K562 (cell line): ENCODE data around the gene SPEF1. TPM values are rescaled to one million over a fixed set of nuclear protein-coding genes. Genes with fewer than 3 reads are reported as not detected.

Experiments used
- ATAC-seq: fragments of 200-7000 bp; cut with Tn5 transposase; 3 replicates; pipeline ENCODE4 v1.9.1; 2020; ENCODE audit warnings: moderate library complexity
- BruUV-seq: library from RNA; stranded (reverse); fragments of 400-500 nt; replicated peaks from 2 replicates; lab custom pipeline; 2021; lab: Mats Ljungman, UMichigan
- CTCF ChIA-PET: fragments of 300-600 bp; formaldehyde crosslinking; extraction: SDS; loops from one replicate; lab custom pipeline; 2021; ENCODE audit warnings: low intra/inter-chr PET ratio; lab: Yijun Ruan, JAX
- POLR2A ChIA-PET: fragments of 300-600, 350-650 bp; sonication (Branson Sonifier 250); formaldehyde crosslinking; extraction: SDS; loops from one replicate; lab custom pipeline; 2021; ENCODE audit warnings: antibody characterized with exemption, inconsistent platforms; lab: Yijun Ruan, JAX
- DNase-seq, 4 experiments: peaks; one replicate each; pipeline versions ENCODE4 v3.0.0 to v3.0.0-alpha.2; 2011 to 2018; ENCODE audit warnings: low spot score in 3 of 4, mixed read lengths in 3 of 4; ENCODE audit errors: extremely low read depth in 1 of 4
- FAIRE-seq: peaks from 2 replicates; lab custom pipeline; 2011; peaks lifted over from hg19 to GRCh38; lab: Jason Lieb, UNC
- H2AFZ ChIP-seq: 2 replicates; pipeline ENCODE4 v1.6.0; 2011; ENCODE audit warnings: low read depth, low read length, control low read depth, inconsistent platforms
- H3K27ac ChIP-seq: fragments of 200-600 bp; 3 replicates; pipeline ENCODE4 v1.8.0; 2011; ENCODE audit warnings: low read depth, mild to moderate bottlenecking, control low read depth, inconsistent platforms, low read length, moderate library complexity, mixed read lengths; ENCODE audit errors: extremely low read depth
- H3K27me3 ChIP-seq, 2 experiments: fragments of 300-600 bp in 1 of 2; 2 replicates in 1 of 2; 3 replicates in 1 of 2; pipeline versions ENCODE4 v1.6.0 to v1.8.0; 2011; ENCODE audit warnings: inconsistent platforms in 2 of 2, low read length in 2 of 2, mild to moderate bottlenecking in 1 of 2, mixed read lengths in 1 of 2, moderate library complexity in 1 of 2; ENCODE audit not compliant: control insufficient read depth in 2 of 2, insufficient read depth in 2 of 2
- H3K36me3 ChIP-seq: fragments of 300-600 bp; 3 replicates; pipeline ENCODE4 v1.8.0; 2011; ENCODE audit warnings: mild to moderate bottlenecking, low read length, inconsistent platforms; ENCODE audit not compliant: control insufficient read depth, insufficient read depth
- H3K4me1 ChIP-seq, 2 experiments: fragments of 200-600 bp in 1 of 2; replicated peaks in 1 of 2; 2 replicates in 1 of 2; 3 replicates in 1 of 2; pipeline versions ENCODE4 v1.5.1 to v1.8.0; 2011; ENCODE audit warnings: inconsistent platforms in 2 of 2, low read length in 2 of 2, mild to moderate bottlenecking in 1 of 2, mixed read lengths in 1 of 2, moderate library complexity in 1 of 2; ENCODE audit not compliant: control insufficient read depth in 2 of 2, insufficient read depth in 2 of 2
- H3K4me2 ChIP-seq: 2 replicates; pipeline ENCODE4 v1.6.1; 2011; ENCODE audit warnings: low read length, control low read depth, inconsistent platforms, mixed read lengths; ENCODE audit not compliant: insufficient read depth
- H3K4me3 ChIP-seq: fragments of 200-600 bp; sonication (generic), shearing (Covaris generic); 2 replicates; pipeline ENCODE4 v1.5.1; 2016; ENCODE audit warnings: control low read depth, inconsistent platforms
- H3K79me2 ChIP-seq: fragments of 200-600 bp; 3 replicates; pipeline ENCODE4 v1.8.0; 2011; ENCODE audit warnings: low read length, inconsistent platforms; ENCODE audit not compliant: control insufficient read depth, insufficient read depth
- H3K9ac ChIP-seq, 2 experiments: 2 replicates each; pipeline versions ENCODE4 v1.6.0 to v1.6.1; 2011; ENCODE audit warnings: low read depth in 2 of 2, low read length in 2 of 2, control low read depth in 1 of 2, inconsistent platforms in 1 of 2, mild to moderate bottlenecking in 1 of 2, mixed read lengths in 1 of 2; ENCODE audit not compliant: insufficient read depth in 1 of 2
- H3K9me1 ChIP-seq: one replicate; pipeline ENCODE4 v1.6.0; 2011; ENCODE audit warnings: inconsistent platforms, mild to moderate bottlenecking, low read length, moderate library complexity; ENCODE audit not compliant: control insufficient read depth, insufficient read depth
- H3K9me3 ChIP-seq: replicated peaks from 2 replicates; pipeline ENCODE4 v1.5.1; 2011; ENCODE audit warnings: low read depth, low read length, inconsistent platforms; ENCODE audit not compliant: control insufficient read depth, insufficient read depth
- H4K20me1 ChIP-seq: replicated peaks from 2 replicates; pipeline ENCODE4 v1.6.1; 2011; ENCODE audit warnings: low read length, inconsistent platforms, mixed read lengths; ENCODE audit not compliant: control insufficient read depth, insufficient read depth
- BRCA1 ChIP-seq, 2 experiments: fragments of 450-650 bp in 1 of 2; sonication (generic) in 1 of 2; formaldehyde crosslinking in 1 of 2; IDR thresholded peaks; 2 replicates each; pipeline versions ENCODE4 v1.5.0 to v1.6.1; 2017 to 2020; ENCODE audit warnings: mild to moderate bottlenecking in 1 of 2, missing genetic modification reagents in 1 of 2
- CHD2 ChIP-seq: IDR thresholded peaks from 2 replicates; pipeline ENCODE4 v1.6.1; 2011; ENCODE audit warnings: low read depth, low read length
- MYNN ChIP-seq, 2 experiments: sonication (generic); formaldehyde crosslinking in 1 of 2; IDR thresholded peaks; 2 replicates each; pipeline versions ENCODE4 v1.5.0 to v1.6.1; 2016 to 2020; ENCODE audit warnings: antibody characterized with exemption in 1 of 2, missing genetic modification reagents in 1 of 2
- RBBP5 ChIP-seq: fragments of 200-600 bp; sonication (generic); IDR thresholded peaks from 2 replicates; pipeline ENCODE4 v1.6.1; 2012; ENCODE audit warnings: borderline replicate concordance, mild to moderate bottlenecking, low read length, control low read depth, inconsistent platforms; ENCODE audit not compliant: insufficient read depth, poor library complexity, severe bottlenecking
- ZNF212 ChIP-seq: fragments of 450-650 bp; formaldehyde crosslinking; IDR thresholded peaks from 2 replicates; pipeline ENCODE4 v1.4.0; 2020; ENCODE audit warnings: mild to moderate bottlenecking
- WGBS: fragments of 100-300 bp; shearing (Covaris generic); methylation state at CpG from one replicate; pipeline ENCODE4 v1.1.6; 2016; ENCODE audit warnings: low coverage, mixed read lengths; ENCODE audit not compliant: insufficient coverage; ENCODE audit errors: missing lambda C conversion rate; 5-methylcytosine and 5-hydroxymethylcytosine counted together
- in situ Hi-C: fragments of 300-500 bp; cut with MboI; formaldehyde crosslinking; loops from 4 replicates; pipeline ENCODE4 v1.15.0; 2018; ENCODE audit warnings: inconsistent platforms, mixed read lengths
- intact Hi-C: fragments of 100-400 bp; cut with micrococcal nuclease; formaldehyde crosslinking; loops from 2 replicates; pipeline ENCODE4 v1.14.2; 2022
- polyA plus RNA-seq, 8 experiments: library from polyadenylated mRNA; depleted of rRNA in 4 of 8; stranded (reverse) in 5 of 8; unstranded in 3 of 8; fragments of >200 nt; fragmentation: Nextera tagmentation in 2 of 8; fragmentation: Illumina TruSeq in 1 of 8; extraction: Ambion mirVana in 2 of 8; extraction: Trizol in 1 of 8; gene quantifications; 2 replicates each; pipeline versions ENCODE4 v1.2.1 to v1.2.3, GENCODE V29; 2011 to 2014; ENCODE audit warnings: inconsistent platforms in 1 of 8, missing spikeins in 1 of 8
- total RNA-seq, 7 experiments: library from RNA; depleted of rRNA in 6 of 7; stranded (reverse); fragments of >200 nt in 6 of 7; fragmentation: Illumina TruSeq in 2 of 7; extraction: Trizol in 2 of 7; gene quantifications; 2 replicates each; pipeline versions ENCODE4 v1.2.1 to v1.2.3, GENCODE V29; 2011 to 2021; ENCODE audit warnings: low replicate concordance in 1 of 7
- TF ChIP-seq, protein P1 (sequence below): fragments of 200-600 bp; sonication (generic); IDR thresholded peaks from one replicate; pipeline ENCODE4 v1.6.1; 2012; ENCODE audit warnings: mild to moderate bottlenecking, low read depth, low read length, inconsistent platforms
- TF ChIP-seq, protein P2 (sequence below): fragments of 250-450 bp; sonication (Bioruptor Pico); IDR thresholded peaks from 2 replicates; pipeline ENCODE4 v1.5.0; 2020; ENCODE audit warnings: mild to moderate bottlenecking, borderline replicate concordance

The SPEF1 gene
- total and polyA plus RNA-seq, 9 of the 15 experiments (the other 6 are each of a cell fraction or from before 2014, with no cell fraction given) = not detected

DNA sequence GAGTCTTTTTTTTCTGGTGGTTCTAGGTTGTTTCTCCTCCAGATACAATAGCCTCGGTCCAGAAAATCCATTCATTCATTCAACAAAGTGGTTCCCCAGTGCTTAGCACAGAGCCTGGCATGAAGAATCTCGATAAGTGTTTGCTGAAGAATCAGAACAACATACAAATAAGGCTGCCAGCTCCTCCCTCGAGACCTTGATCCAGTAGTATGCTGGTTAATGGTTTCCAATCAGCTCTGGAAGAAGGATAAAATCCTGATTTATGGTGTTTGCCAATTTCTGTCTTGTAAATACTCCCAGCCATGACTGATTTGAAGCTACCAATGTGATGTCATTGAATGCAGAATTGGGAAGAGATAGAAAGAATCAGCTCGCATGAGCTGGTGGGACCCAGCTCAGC is 45.5 kb downstream of the SPEF1 start:
- Histone ChIP-seq H3K27me3 (peaks cover 0 to 5% of the 10 kb centered on the region in 2 experiments; a peak in 1 of 5 replicates), H3K9ac (no peak overlapping the region), H3K4me1 (peaks cover 3 to 29% of the 10 kb centered on the region in 2 experiments; a peak in 3 of 5 replicates), H3K4me2 (no peak overlapping the region), H3K9me1 (no peaks in the 10 kb centered on the region), H3K9me3 (no peaks in the 10 kb centered on the region), H4K20me1 (no peaks in the 10 kb centered on the region), H3K79me2 (no peaks in the 10 kb centered on the region), H3K4me3 (no peak overlapping the region), H3K36me3 (no peaks in the 10 kb centered on the region), H3K27ac (no peak overlapping the region), H2AFZ (no peak overlapping the region)
- FAIRE-seq (no peak), ATAC-seq (no peak), DNase-seq (no peak)
- WGBS = 20% methylated on average over 4 of the region's 4 CpGs
- CTCF ChIA-PET = no interaction called here
- intact Hi-C loops = no loop called here
- POLR2A ChIA-PET = no interaction called here
- in situ Hi-C loops = no loop called here
- no TSS peak for BruUV-seq
- no peak for TF ChIP-seq CHD2
- TF ChIP-seq, protein P1, sequence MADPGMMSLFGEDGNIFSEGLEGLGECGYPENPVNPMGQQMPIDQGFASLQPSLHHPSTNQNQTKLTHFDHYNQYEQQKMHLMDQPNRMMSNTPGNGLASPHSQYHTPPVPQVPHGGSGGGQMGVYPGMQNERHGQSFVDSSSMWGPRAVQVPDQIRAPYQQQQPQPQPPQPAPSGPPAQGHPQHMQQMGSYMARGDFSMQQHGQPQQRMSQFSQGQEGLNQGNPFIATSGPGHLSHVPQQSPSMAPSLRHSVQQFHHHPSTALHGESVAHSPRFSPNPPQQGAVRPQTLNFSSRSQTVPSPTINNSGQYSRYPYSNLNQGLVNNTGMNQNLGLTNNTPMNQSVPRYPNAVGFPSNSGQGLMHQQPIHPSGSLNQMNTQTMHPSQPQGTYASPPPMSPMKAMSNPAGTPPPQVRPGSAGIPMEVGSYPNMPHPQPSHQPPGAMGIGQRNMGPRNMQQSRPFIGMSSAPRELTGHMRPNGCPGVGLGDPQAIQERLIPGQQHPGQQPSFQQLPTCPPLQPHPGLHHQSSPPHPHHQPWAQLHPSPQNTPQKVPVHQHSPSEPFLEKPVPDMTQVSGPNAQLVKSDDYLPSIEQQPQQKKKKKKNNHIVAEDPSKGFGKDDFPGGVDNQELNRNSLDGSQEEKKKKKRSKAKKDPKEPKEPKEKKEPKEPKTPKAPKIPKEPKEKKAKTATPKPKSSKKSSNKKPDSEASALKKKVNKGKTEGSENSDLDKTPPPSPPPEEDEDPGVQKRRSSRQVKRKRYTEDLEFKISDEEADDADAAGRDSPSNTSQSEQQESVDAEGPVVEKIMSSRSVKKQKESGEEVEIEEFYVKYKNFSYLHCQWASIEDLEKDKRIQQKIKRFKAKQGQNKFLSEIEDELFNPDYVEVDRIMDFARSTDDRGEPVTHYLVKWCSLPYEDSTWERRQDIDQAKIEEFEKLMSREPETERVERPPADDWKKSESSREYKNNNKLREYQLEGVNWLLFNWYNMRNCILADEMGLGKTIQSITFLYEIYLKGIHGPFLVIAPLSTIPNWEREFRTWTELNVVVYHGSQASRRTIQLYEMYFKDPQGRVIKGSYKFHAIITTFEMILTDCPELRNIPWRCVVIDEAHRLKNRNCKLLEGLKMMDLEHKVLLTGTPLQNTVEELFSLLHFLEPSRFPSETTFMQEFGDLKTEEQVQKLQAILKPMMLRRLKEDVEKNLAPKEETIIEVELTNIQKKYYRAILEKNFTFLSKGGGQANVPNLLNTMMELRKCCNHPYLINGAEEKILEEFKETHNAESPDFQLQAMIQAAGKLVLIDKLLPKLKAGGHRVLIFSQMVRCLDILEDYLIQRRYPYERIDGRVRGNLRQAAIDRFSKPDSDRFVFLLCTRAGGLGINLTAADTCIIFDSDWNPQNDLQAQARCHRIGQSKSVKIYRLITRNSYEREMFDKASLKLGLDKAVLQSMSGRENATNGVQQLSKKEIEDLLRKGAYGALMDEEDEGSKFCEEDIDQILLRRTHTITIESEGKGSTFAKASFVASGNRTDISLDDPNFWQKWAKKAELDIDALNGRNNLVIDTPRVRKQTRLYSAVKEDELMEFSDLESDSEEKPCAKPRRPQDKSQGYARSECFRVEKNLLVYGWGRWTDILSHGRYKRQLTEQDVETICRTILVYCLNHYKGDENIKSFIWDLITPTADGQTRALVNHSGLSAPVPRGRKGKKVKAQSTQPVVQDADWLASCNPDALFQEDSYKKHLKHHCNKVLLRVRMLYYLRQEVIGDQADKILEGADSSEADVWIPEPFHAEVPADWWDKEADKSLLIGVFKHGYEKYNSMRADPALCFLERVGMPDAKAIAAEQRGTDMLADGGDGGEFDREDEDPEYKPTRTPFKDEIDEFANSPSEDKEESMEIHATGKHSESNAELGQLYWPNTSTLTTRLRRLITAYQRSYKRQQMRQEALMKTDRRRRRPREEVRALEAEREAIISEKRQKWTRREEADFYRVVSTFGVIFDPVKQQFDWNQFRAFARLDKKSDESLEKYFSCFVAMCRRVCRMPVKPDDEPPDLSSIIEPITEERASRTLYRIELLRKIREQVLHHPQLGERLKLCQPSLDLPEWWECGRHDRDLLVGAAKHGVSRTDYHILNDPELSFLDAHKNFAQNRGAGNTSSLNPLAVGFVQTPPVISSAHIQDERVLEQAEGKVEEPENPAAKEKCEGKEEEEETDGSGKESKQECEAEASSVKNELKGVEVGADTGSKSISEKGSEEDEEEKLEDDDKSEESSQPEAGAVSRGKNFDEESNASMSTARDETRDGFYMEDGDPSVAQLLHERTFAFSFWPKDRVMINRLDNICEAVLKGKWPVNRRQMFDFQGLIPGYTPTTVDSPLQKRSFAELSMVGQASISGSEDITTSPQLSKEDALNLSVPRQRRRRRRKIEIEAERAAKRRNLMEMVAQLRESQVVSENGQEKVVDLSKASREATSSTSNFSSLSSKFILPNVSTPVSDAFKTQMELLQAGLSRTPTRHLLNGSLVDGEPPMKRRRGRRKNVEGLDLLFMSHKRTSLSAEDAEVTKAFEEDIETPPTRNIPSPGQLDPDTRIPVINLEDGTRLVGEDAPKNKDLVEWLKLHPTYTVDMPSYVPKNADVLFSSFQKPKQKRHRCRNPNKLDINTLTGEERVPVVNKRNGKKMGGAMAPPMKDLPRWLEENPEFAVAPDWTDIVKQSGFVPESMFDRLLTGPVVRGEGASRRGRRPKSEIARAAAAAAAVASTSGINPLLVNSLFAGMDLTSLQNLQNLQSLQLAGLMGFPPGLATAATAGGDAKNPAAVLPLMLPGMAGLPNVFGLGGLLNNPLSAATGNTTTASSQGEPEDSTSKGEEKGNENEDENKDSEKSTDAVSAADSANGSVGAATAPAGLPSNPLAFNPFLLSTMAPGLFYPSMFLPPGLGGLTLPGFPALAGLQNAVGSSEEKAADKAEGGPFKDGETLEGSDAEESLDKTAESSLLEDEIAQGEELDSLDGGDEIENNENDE = no peak
- TF ChIP-seq ZNF212 (CRISPR knock-in tag) = no peak
- TF ChIP-seq, protein P2, sequence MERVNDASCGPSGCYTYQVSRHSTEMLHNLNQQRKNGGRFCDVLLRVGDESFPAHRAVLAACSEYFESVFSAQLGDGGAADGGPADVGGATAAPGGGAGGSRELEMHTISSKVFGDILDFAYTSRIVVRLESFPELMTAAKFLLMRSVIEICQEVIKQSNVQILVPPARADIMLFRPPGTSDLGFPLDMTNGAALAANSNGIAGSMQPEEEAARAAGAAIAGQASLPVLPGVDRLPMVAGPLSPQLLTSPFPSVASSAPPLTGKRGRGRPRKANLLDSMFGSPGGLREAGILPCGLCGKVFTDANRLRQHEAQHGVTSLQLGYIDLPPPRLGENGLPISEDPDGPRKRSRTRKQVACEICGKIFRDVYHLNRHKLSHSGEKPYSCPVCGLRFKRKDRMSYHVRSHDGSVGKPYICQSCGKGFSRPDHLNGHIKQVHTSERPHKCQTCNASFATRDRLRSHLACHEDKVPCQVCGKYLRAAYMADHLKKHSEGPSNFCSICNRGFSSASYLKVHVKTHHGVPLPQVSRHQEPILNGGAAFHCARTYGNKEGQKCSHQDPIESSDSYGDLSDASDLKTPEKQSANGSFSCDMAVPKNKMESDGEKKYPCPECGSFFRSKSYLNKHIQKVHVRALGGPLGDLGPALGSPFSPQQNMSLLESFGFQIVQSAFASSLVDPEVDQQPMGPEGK = no peak
- no peak for TF ChIP-seq MYNN (IDR thresholded peaks at IDR 0.05)
- no peak for TF ChIP-seq MYNN (CRISPR knock-in tag; IDR thresholded peaks at IDR 0.05)
- TF ChIP-seq BRCA1 (IDR thresholded peaks at IDR 0.05) = no peak
- no peak for TF ChIP-seq BRCA1 (CRISPR knock-in tag; IDR thresholded peaks at IDR 0.05)
- TF ChIP-seq RBBP5 = no peak
